Nephron progenitor cell (in vitro differentiated cells): ENCODE results near the gene CLPTM1L.

Experiments
- DNase-seq: peaks from one replicate; pipeline ENCODE4 v3.0.0; 2021
- H3K27ac Mint-ChIP-seq: 2 replicates; pipeline ENCODE4 v1.8.0; 2021; ENCODE audit warnings: mild to moderate bottlenecking, moderate library complexity, mixed read lengths
- H3K27me3 Mint-ChIP-seq: 2 replicates; pipeline ENCODE4 v1.8.0; 2021; ENCODE audit warnings: mild to moderate bottlenecking, low read depth, mixed read lengths; ENCODE audit not compliant: poor library complexity
- H3K36me3 Mint-ChIP-seq: 2 replicates; pipeline ENCODE4 v1.8.0; 2021; ENCODE audit warnings: low read depth, mixed read lengths
- H3K4me1 Mint-ChIP-seq: 2 replicates; pipeline ENCODE4 v1.8.0; 2021; ENCODE audit warnings: mixed read lengths
- H3K4me3 Mint-ChIP-seq: 2 replicates; pipeline ENCODE4 v1.8.0; 2021; ENCODE audit warnings: mild to moderate bottlenecking, moderate library complexity, mixed read lengths
- H3K9me3 Mint-ChIP-seq: 2 replicates; pipeline ENCODE4 v1.8.0; 2021; ENCODE audit warnings: mild to moderate bottlenecking, moderate library complexity, mixed read lengths
- CTCF ChIP-seq: fragments of 200-600 bp; sonication (generic); IDR thresholded peaks from 2 replicates; pipeline ENCODE4 v1.5.0; 2021; ENCODE audit warnings: antibody characterized with exemption

Gene CLPTM1L

GRCh38 chr5:1386274-1386717, 41.4 kb upstream of the CLPTM1L start:
- Mint-ChIP-seq H3K9me3 (peaks cover 6% of the 10 kb centered on the region), H3K4me1 (peaks cover 21% of the 10 kb centered on the region), H3K27ac (no peak overlapping the region), H3K36me3 (no peaks in the 10 kb centered on the region), H3K27me3 (peaks cover 94% of the 10 kb centered on the region), H3K4me3 (peak overlapping the region; percentile 85)
- no peak for TF ChIP-seq CTCF
- peak; percentile 56 for DNase-seq

GRCh38 chr5:1385395-1386273, 40.7 kb upstream of the CLPTM1L start:
- no peak for TF ChIP-seq CTCF
- Mint-ChIP-seq H3K4me1 (peaks cover 26% of the 10 kb centered on the region), H3K27me3 (peaks cover 94% of the 10 kb centered on the region), H3K9me3 (peaks cover 6% of the 10 kb centered on the region), H3K4me3 (peak overlapping the region; percentile 85), H3K36me3 (no peaks in the 10 kb centered on the region), H3K27ac (no peak overlapping the region)
- DNase-seq: peak; percentile 87

- no peak for TF ChIP-seq CTCF
- H3K4me1 Mint-ChIP-seq: peaks cover 26% of the 10 kb centered on the region
- H3K9me3 Mint-ChIP-seq: peaks cover 13% of the 10 kb centered on the region
- H3K27ac Mint-ChIP-seq: no peak overlapping the region
- peaks cover 97% of the 10 kb centered on the region for H3K27me3 Mint-ChIP-seq
- no peaks in the 10 kb centered on the region for H3K36me3 Mint-ChIP-seq
- no peak overlapping the region for H3K4me3 Mint-ChIP-seq
- DNase-seq: no peak
These were observed 39.6 kb upstream of the CLPTM1L start for GRCh38 chr5:1384521-1384920.

GRCh38 chr5:1383886-1384401, 39.0 kb upstream of the CLPTM1L start:
- Mint-ChIP-seq H3K36me3 (no peaks in the 10 kb centered on the region), H3K9me3 (peaks cover 19% of the 10 kb centered on the region), H3K4me3 (no peak overlapping the region), H3K27me3 (peaks cover 97% of the 10 kb centered on the region), H3K27ac (no peak overlapping the region), H3K4me1 (peaks cover 26% of the 10 kb centered on the region)
- no peak for DNase-seq
- TF ChIP-seq CTCF: no peak

- DNase-seq: no peak
- peaks cover 26% of the 10 kb centered on the region for H3K4me1 Mint-ChIP-seq
- no peak overlapping the region for H3K4me3 Mint-ChIP-seq
- H3K27ac Mint-ChIP-seq: no peak overlapping the region
- peaks cover 97% of the 10 kb centered on the region for H3K27me3 Mint-ChIP-seq
- no peaks in the 10 kb centered on the region for H3K36me3 Mint-ChIP-seq
- TF ChIP-seq CTCF: no peak
- peaks cover 19% of the 10 kb centered on the region for H3K9me3 Mint-ChIP-seq
These were observed 38.4 kb upstream of the CLPTM1L start for GRCh38 chr5:1383344-1383743.
